Neural cell (in vitro differentiated cells): ENCODE data around the gene RNASEH1.
"Not testable (repeated sequence)": the region's sequence is repeated elsewhere in the genome, so short reads cannot be mapped to it uniquely, and the experiment has no call there.

Source experiments
- EP300 ChIP-seq: fragments of 450-650 bp; conservative IDR thresholded peaks from 2 replicates; pipeline ENCODE4 v1.6.1; 2014; ENCODE audit warnings: antibody characterized with exemption, mild to moderate bottlenecking, moderate library complexity; ENCODE audit not compliant: poor library complexity, severe bottlenecking
- EZH2 ChIP-seq: fragments of 200-600, 300-800 bp; shearing (Covaris generic), sonication (generic); IDR thresholded peaks from 2 replicates; pipeline ENCODE4 v1.6.1; 2014; ENCODE audit warnings: antibody characterized with exemption, low read length, borderline replicate concordance, mild to moderate bottlenecking; ENCODE audit not compliant: insufficient read depth, poor library complexity, severe bottlenecking
- MXI1 ChIP-seq: fragments of 450-650 bp; conservative IDR thresholded peaks from 2 replicates; pipeline ENCODE4 v1.6.1; 2014; ENCODE audit warnings: antibody characterized with exemption, mild to moderate bottlenecking; ENCODE audit not compliant: poor library complexity, severe bottlenecking
- POLR2AphosphoS5 ChIP-seq: IDR thresholded peaks from 2 replicates; pipeline ENCODE4 v1.6.1; 2012
- RAD21 ChIP-seq: fragments of 450-650 bp; conservative IDR thresholded peaks from 2 replicates; pipeline ENCODE4 v1.6.1; 2014; ENCODE audit warnings: antibody characterized with exemption, mild to moderate bottlenecking, moderate library complexity
- TAF1 ChIP-seq: IDR thresholded peaks from 2 replicates; pipeline ENCODE4 v1.6.1; 2012; ENCODE audit warnings: low read depth
- TF ChIP-seq, protein P1 (sequence below): fragments of 450-650 bp; IDR thresholded peaks from 2 replicates; pipeline ENCODE4 v1.5.1; 2014; ENCODE audit warnings: antibody characterized with exemption, mild to moderate bottlenecking, moderate library complexity; ENCODE audit not compliant: poor library complexity, severe bottlenecking
- TF ChIP-seq, protein P2 (sequence below): IDR thresholded peaks from 2 replicates; pipeline ENCODE4 v1.6.1; 2012; ENCODE audit warnings: borderline replicate concordance

DNA sequence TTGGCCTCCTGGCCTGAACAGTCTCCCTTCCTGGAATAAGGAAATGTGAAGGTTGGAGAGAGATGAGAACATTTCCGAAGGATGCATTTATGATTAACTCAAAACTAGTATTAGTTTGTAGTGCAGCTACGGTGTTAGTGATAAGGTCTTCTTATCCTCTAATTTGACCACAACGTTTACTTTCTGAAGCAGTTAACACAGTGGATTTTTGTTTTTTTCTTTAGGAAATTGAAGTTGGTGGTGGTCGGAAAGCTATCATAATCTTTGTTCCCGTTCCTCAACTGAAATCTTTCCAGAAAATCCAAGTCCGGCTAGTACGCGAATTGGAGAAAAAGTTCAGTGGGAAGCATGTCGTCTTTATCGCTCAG, 18.1 kb upstream of the RNASEH1 start:
- TF ChIP-seq, protein P1, sequence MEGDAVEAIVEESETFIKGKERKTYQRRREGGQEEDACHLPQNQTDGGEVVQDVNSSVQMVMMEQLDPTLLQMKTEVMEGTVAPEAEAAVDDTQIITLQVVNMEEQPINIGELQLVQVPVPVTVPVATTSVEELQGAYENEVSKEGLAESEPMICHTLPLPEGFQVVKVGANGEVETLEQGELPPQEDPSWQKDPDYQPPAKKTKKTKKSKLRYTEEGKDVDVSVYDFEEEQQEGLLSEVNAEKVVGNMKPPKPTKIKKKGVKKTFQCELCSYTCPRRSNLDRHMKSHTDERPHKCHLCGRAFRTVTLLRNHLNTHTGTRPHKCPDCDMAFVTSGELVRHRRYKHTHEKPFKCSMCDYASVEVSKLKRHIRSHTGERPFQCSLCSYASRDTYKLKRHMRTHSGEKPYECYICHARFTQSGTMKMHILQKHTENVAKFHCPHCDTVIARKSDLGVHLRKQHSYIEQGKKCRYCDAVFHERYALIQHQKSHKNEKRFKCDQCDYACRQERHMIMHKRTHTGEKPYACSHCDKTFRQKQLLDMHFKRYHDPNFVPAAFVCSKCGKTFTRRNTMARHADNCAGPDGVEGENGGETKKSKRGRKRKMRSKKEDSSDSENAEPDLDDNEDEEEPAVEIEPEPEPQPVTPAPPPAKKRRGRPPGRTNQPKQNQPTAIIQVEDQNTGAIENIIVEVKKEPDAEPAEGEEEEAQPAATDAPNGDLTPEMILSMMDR = not testable (repeated sequence)
- TF ChIP-seq RAD21, EP300, EZH2, TAF1, POLR2AphosphoS5, MXI1: not testable (repeated sequence)
- TF ChIP-seq, protein P2, sequence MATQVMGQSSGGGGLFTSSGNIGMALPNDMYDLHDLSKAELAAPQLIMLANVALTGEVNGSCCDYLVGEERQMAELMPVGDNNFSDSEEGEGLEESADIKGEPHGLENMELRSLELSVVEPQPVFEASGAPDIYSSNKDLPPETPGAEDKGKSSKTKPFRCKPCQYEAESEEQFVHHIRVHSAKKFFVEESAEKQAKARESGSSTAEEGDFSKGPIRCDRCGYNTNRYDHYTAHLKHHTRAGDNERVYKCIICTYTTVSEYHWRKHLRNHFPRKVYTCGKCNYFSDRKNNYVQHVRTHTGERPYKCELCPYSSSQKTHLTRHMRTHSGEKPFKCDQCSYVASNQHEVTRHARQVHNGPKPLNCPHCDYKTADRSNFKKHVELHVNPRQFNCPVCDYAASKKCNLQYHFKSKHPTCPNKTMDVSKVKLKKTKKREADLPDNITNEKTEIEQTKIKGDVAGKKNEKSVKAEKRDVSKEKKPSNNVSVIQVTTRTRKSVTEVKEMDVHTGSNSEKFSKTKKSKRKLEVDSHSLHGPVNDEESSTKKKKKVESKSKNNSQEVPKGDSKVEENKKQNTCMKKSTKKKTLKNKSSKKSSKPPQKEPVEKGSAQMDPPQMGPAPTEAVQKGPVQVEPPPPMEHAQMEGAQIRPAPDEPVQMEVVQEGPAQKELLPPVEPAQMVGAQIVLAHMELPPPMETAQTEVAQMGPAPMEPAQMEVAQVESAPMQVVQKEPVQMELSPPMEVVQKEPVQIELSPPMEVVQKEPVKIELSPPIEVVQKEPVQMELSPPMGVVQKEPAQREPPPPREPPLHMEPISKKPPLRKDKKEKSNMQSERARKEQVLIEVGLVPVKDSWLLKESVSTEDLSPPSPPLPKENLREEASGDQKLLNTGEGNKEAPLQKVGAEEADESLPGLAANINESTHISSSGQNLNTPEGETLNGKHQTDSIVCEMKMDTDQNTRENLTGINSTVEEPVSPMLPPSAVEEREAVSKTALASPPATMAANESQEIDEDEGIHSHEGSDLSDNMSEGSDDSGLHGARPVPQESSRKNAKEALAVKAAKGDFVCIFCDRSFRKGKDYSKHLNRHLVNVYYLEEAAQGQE = not testable (repeated sequence)
